ENCODE data around the gene GNRHR.

GNRHR gene

DNA sequence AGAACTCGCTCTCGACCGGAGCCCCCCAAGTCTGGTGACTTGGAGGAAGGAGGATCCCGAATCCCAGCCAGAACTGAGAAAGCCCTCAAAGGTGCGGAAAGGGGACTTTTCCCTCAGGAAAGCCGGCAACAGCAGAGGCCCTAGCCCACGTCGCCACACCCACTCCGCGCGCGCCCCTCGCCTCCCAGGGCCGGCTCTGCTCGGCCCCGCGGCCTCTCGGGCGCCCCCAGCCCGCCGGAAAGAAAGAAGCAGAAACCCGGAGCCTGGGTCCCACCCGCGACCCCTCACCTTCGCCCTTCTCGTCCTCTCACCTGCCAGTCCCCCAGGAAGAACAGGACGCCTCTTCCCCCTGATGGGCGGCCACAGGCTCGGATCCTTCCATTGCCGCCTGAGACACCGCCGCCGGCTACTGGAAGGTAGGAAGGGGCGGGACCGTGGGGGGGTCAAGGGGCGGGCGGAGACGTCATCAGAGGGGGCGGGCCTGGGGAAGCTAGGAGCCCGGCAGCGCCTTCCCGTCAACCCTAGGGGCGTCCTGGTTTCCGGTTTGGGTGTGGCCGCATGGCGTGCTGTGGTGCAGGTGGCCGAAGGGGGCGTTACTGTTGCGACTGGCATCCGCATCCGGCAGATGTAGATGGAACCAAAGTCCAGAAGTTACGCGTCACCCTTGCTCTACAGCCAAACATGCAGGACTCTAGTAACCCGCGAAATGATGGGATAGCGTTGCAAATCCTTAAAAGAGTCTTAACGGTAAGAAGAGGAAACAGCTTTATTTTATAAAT lies 53.3 kb downstream of the GNRHR start, which contains the start of gene UBA6:
Gene UBA6 (minus strand): TSS at position 418 of the 779 bp plus-strand sequence. CDS start 36 bp downstream, at position 382.
- DNase-seq (ENCODE audit: low read depth in 2 of 2, low spot score in 1 of 2), result peak; percentile 89 to 91

DNA sequence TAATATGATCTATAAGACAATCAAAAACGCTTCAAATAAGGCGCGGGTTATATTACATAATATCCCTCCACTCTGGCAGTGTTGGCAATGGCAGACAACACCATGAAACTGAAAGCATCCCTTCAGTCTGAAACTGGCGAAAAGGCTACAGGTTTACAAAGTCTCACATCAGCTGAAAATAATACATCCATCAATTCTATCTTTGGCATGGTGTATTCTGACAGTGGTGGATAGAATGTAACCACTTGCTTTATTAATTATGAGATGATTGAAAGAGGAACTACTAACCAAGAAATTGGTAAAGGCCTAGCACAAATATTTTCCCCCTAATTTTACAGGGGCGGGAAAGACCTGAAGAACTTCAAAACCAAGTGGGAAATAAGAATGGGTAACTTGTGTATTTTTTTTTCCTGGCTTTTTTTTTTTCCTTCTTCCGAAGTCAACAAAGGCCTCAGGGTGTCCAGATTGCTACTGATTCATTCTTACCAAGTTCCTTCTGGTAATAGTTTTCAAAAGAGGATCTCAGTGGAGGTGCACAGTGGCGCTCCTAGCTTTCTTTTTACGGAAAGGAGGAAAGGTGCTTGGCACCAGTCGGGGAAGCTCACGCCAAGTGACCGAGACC lies 54.0 kb downstream of the GNRHR start:
- DNase-seq (ENCODE audit: low read depth in 2 of 2, low spot score in 1 of 2), result no peak

DNA sequence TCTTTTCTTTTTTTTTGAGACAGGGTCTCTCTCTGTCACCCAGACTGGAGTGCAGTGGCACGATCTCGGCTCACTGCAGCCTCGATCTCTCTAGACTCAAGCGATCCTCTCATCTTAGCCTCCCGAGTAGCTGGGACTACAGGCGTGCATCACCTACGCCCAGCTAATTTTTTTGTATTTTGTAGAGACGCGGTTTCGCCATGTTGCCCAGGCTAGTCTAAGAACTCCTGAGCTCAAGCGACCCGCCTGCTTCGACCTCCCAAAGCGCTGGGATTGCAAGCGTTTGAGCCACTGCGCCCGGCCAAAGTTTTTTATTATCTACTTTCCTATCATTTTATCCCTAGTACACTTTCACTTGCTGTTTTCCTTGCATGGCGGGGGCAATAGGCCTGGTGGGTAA lies 54.6 kb downstream of the GNRHR start:
- no peak for DNase-seq (ENCODE audit: low read depth in 2 of 2, low spot score in 1 of 2)

DNA sequence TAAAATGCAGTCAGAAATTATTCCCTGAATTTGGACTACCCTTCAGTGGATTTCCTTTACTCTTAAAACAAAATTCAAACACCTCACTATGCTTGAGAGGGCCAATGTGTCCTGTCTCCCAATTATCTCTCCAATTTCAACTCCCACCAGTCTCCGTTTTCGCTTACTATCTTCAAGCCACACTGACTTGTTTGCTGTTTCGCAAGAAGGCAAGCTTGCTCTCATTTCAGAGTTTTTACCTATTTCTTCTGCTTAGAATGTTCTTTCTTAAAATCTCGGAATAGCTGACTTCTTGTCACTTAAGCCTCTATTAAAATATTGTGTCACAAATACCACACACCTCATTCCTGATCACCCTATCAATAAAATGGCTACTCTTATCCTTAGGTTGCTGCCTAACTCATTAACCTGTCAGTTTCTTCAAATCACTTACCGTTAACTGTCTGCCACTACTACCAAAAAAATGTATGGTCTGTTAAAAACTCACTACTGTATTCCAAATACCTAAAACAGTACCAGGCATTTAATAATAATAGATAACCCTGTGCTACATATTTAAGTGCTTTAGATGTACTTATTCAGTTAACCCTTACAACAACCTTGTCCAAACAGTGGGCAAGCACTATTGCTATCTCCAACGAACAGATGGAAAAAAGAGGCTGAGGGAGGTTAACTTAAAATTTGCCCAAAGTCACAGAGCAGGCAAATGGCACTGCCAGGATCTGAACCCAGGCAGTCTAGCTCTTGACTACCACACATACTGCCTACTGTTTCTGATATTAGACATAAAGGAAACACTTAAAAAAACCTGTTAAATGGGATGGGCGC lies 56.1 kb downstream of the GNRHR start:
- DNase-seq (ENCODE audit: low read depth in 2 of 2, low spot score in 1 of 2), result no peak

DNA sequence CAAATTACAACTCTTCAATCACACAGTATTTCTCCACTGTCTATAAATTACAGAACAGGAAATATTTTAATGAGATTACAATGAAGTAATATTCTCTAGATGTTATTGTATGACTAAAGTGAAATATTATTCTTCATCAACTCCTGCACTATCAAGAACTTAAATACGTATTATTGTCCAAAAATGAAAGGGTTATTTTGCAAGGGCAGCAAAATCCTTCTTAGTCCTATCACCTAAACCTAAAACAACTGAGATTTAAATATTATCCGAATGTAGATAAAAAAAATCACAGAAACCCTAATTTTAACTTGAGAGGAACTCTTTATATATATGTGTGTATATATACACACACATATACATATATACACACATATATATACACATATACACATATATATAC lies 58.1 kb downstream of the GNRHR start:
- no peak for DNase-seq (ENCODE audit: low read depth in 2 of 2, low spot score in 1 of 2)

DNA sequence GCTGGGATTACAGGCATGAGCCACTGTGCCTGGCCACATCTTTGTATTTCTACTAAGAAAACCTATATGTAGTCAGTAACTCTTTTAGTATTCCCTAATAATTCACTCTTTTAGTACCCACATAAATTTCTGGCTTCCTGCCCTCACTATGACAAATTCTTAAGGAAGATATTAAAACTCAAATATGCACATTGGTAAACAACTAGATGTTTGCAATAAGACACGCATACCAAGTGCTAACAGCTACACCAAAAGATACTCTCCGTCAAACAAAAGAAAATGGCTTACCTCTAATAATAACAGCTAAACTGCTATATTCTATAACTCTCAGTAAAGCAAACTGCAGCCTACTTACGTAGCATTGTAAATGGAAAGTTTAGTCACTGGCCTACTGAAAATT lies 59.5 kb downstream of the GNRHR start:
- DNase-seq (ENCODE audit: low read depth in 2 of 2, low spot score in 1 of 2), result no peak

DNA sequence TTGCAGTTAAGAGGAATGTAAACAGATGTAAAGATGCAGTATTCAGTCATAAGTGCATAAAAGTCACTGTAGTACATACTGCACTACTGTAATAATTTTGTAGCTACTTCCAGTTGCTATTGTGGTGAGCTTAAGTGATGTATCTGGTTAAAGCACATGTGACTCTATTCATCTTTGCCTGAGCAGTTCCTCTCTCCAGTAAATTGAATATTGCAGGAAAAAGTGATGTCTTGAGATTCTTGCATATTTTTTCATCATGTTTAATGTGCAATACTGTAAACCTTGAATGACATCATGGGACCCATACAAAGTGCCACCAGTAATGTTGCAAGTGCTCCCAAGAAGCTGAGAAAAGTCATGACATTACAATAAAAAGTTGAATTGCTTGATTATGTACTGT lies 62.9 kb downstream of the GNRHR start:
- no peak for DNase-seq (ENCODE audit: low read depth in 2 of 2, low spot score in 1 of 2)

All from stimulated activated CD8-positive, alpha-beta memory T cell treated with anti-CD3 and anti-CD28 coated beads, Interleukin-4, amount 100 ng/mL, for 1 hour (primary cell).